ENCODE measurements around the gene TMEM86A. TPM values are rescaled to one million over a fixed set of nuclear protein-coding genes. Genes with fewer than 3 reads are reported as not detected.

Gene TMEM86A
- total and polyA plus RNA-seq, 4 donors: 1.1 to 8.4 (median 3.2) TPM

- Histone ChIP-seq H3K9me3 (ENCODE audit: control insufficient read depth, low read length) (no peaks in the 10 kb centered on the region), H3K36me3 (ENCODE audit: control insufficient read depth in 1 of 2, insufficient read depth in 2 of 2, low read length in 1 of 2) (no peaks in the 10 kb centered on the region), H3K27me3 (ENCODE audit: control insufficient read depth in 1 of 2, insufficient read depth in 2 of 2, low read length in 1 of 2) (no peaks in the 10 kb centered on the region), H3K4me1 (ENCODE audit: control insufficient read depth in 1 of 2, insufficient read depth in 2 of 2, low read length in 2 of 2) (no peaks in the 10 kb centered on the region), H3K27ac (ENCODE audit: low read depth in 1 of 2, low read length in 2 of 2) (no peak overlapping the region), H3K4me3 (ENCODE audit: low read length in 2 of 2) (no peak overlapping the region)
- intact Hi-C loops (cut with DNase I): no loop called here
- ATAC-seq (ENCODE audit: low FRiP score) (no peak), DNase-seq (no peak)
- 50 to 52% methylated on average over 10 of the region's 10 CpGs for WGBS, 2 donors
These were observed 29.1 kb downstream of the TMEM86A start for GRCh38 chr11:18727479-18728236.

GRCh38 chr11:18728658-18729057, 30.1 kb downstream of the TMEM86A start:
- H3K9me3 ChIP-seq (ENCODE audit: control insufficient read depth, low read length): no peaks in the 10 kb centered on the region
- H3K4me1 ChIP-seq (ENCODE audit: control insufficient read depth in 1 of 2, insufficient read depth in 2 of 2, low read length in 2 of 2): no peaks in the 10 kb centered on the region
- H3K36me3 ChIP-seq (ENCODE audit: control insufficient read depth in 1 of 2, insufficient read depth in 2 of 2, low read length in 1 of 2): no peaks in the 10 kb centered on the region
- no peak overlapping the region for H3K4me3 ChIP-seq (ENCODE audit: low read length in 2 of 2)
- intact Hi-C loops (cut with DNase I): no loop called here
- WGBS, 2 donors: 91 to 94% methylated on average over 13 of the region's 13 CpGs
- no peaks in the 10 kb centered on the region for H3K27me3 ChIP-seq (ENCODE audit: control insufficient read depth in 1 of 2, insufficient read depth in 2 of 2, low read length in 1 of 2)
- no peak for DNase-seq
- no peak overlapping the region for H3K27ac ChIP-seq (ENCODE audit: low read depth in 1 of 2, low read length in 2 of 2)
- ATAC-seq (ENCODE audit: low FRiP score): no peak

GRCh38 chr11:18729426-18729825, 30.8 kb downstream of the TMEM86A start:
- H3K27me3 ChIP-seq (ENCODE audit: control insufficient read depth in 1 of 2, insufficient read depth in 2 of 2, low read length in 1 of 2): no peaks in the 10 kb centered on the region
- ATAC-seq (ENCODE audit: low FRiP score): no peak
- 89 to 91% methylated on average over 16 of the region's 16 CpGs for WGBS, 2 donors
- DNase-seq: no peak
- H3K36me3 ChIP-seq (ENCODE audit: control insufficient read depth in 1 of 2, insufficient read depth in 2 of 2, low read length in 1 of 2): no peaks in the 10 kb centered on the region
- H3K4me3 ChIP-seq (ENCODE audit: low read length in 2 of 2): no peak overlapping the region
- H3K9me3 ChIP-seq (ENCODE audit: control insufficient read depth, low read length): no peaks in the 10 kb centered on the region
- intact Hi-C loops (cut with DNase I): no loop called here
- no peaks in the 10 kb centered on the region for H3K4me1 ChIP-seq (ENCODE audit: control insufficient read depth in 1 of 2, insufficient read depth in 2 of 2, low read length in 2 of 2)
- no peak overlapping the region for H3K27ac ChIP-seq (ENCODE audit: low read depth in 1 of 2, low read length in 2 of 2)

GRCh38 chr11:18730020-18730419, 31.4 kb downstream of the TMEM86A start:
- intact Hi-C loops (cut with DNase I): no loop called here
- Histone ChIP-seq H3K4me3 (ENCODE audit: low read length in 2 of 2) (no peak overlapping the region), H3K9me3 (ENCODE audit: control insufficient read depth, low read length) (no peaks in the 10 kb centered on the region), H3K27ac (ENCODE audit: low read depth in 1 of 2, low read length in 2 of 2) (no peak overlapping the region), H3K27me3 (ENCODE audit: control insufficient read depth in 1 of 2, insufficient read depth in 2 of 2, low read length in 1 of 2) (no peaks in the 10 kb centered on the region), H3K36me3 (ENCODE audit: control insufficient read depth in 1 of 2, insufficient read depth in 2 of 2, low read length in 1 of 2) (no peaks in the 10 kb centered on the region), H3K4me1 (ENCODE audit: control insufficient read depth in 1 of 2, insufficient read depth in 2 of 2, low read length in 2 of 2) (no peaks in the 10 kb centered on the region)
- WGBS, 2 donors: 87 to 90% methylated on average over 9 of the region's 9 CpGs
- ATAC-seq (ENCODE audit: low FRiP score) (no peak), DNase-seq (no peak)

GRCh38 chr11:18731441-18731840, 32.9 kb downstream of the TMEM86A start:
- Histone ChIP-seq H3K4me3 (ENCODE audit: low read length in 2 of 2) (no peak overlapping the region), H3K9me3 (ENCODE audit: control insufficient read depth, low read length) (no peaks in the 10 kb centered on the region), H3K4me1 (ENCODE audit: control insufficient read depth in 1 of 2, insufficient read depth in 2 of 2, low read length in 2 of 2) (no peaks in the 10 kb centered on the region), H3K36me3 (ENCODE audit: control insufficient read depth in 1 of 2, insufficient read depth in 2 of 2, low read length in 1 of 2) (no peaks in the 10 kb centered on the region), H3K27ac (ENCODE audit: low read depth in 1 of 2, low read length in 2 of 2) (no peak overlapping the region), H3K27me3 (ENCODE audit: control insufficient read depth in 1 of 2, insufficient read depth in 2 of 2, low read length in 1 of 2) (no peaks in the 10 kb centered on the region)
- DNase-seq: no peak
- intact Hi-C loops (cut with DNase I): no loop called here
- 89 to 91% methylated on average over 2 of the region's 2 CpGs for WGBS, 2 donors
- ATAC-seq (ENCODE audit: low FRiP score): no peak

- H3K27ac ChIP-seq (ENCODE audit: low read depth in 1 of 2, low read length in 2 of 2): no peak overlapping the region
- intact Hi-C loops (cut with DNase I): no loop called here
- 73 to 76% methylated on average over 11 of the region's 11 CpGs for WGBS, 2 donors
- peak; percentile 67 to 82 for DNase-seq
- no peaks in the 10 kb centered on the region for H3K36me3 ChIP-seq (ENCODE audit: control insufficient read depth in 1 of 2, insufficient read depth in 2 of 2, low read length in 1 of 2)
- H3K27me3 ChIP-seq (ENCODE audit: control insufficient read depth in 1 of 2, insufficient read depth in 2 of 2, low read length in 1 of 2): no peaks in the 10 kb centered on the region
- ATAC-seq (ENCODE audit: low FRiP score): peak; percentile 58
- H3K9me3 ChIP-seq (ENCODE audit: control insufficient read depth, low read length): no peaks in the 10 kb centered on the region
- no peaks in the 10 kb centered on the region for H3K4me1 ChIP-seq (ENCODE audit: control insufficient read depth in 1 of 2, insufficient read depth in 2 of 2, low read length in 2 of 2)
- no peak overlapping the region for H3K4me3 ChIP-seq (ENCODE audit: low read length in 2 of 2)
These were observed 33.6 kb downstream of the TMEM86A start for GRCh38 chr11:18731949-18732821.

GRCh38 chr11:18733202-18733601, 34.6 kb downstream of the TMEM86A start:
- no peaks in the 10 kb centered on the region for H3K27me3 ChIP-seq (ENCODE audit: control insufficient read depth in 1 of 2, insufficient read depth in 2 of 2, low read length in 1 of 2)
- H3K9me3 ChIP-seq (ENCODE audit: control insufficient read depth, low read length): no peaks in the 10 kb centered on the region
- H3K4me1 ChIP-seq (ENCODE audit: control insufficient read depth in 1 of 2, insufficient read depth in 2 of 2, low read length in 2 of 2): no peaks in the 10 kb centered on the region
- DNase-seq: no peak
- intact Hi-C loops (cut with DNase I): no loop called here
- H3K36me3 ChIP-seq (ENCODE audit: control insufficient read depth in 1 of 2, insufficient read depth in 2 of 2, low read length in 1 of 2): no peaks in the 10 kb centered on the region
- 89 to 90% methylated on average over 16 of the region's 16 CpGs for WGBS, 2 donors
- no peak for ATAC-seq (ENCODE audit: low FRiP score)
- H3K4me3 ChIP-seq (ENCODE audit: low read length in 2 of 2): no peak overlapping the region
- no peak overlapping the region for H3K27ac ChIP-seq (ENCODE audit: low read depth in 1 of 2, low read length in 2 of 2)

- DNase-seq (no peak), ATAC-seq (ENCODE audit: low FRiP score) (no peak)
- Histone ChIP-seq H3K9me3 (ENCODE audit: control insufficient read depth, low read length) (no peaks in the 10 kb centered on the region), H3K27ac (ENCODE audit: low read depth in 1 of 2, low read length in 2 of 2) (no peak overlapping the region), H3K4me3 (ENCODE audit: low read length in 2 of 2) (no peak overlapping the region), H3K27me3 (ENCODE audit: control insufficient read depth in 1 of 2, insufficient read depth in 2 of 2, low read length in 1 of 2) (no peaks in the 10 kb centered on the region), H3K36me3 (ENCODE audit: control insufficient read depth in 1 of 2, insufficient read depth in 2 of 2, low read length in 1 of 2) (no peaks in the 10 kb centered on the region), H3K4me1 (ENCODE audit: control insufficient read depth in 1 of 2, insufficient read depth in 2 of 2, low read length in 2 of 2) (no peaks in the 10 kb centered on the region)
- 51 to 55% methylated on average over 10 of the region's 10 CpGs for WGBS, 2 donors
- intact Hi-C loops (cut with DNase I): no loop called here
These were observed 38.1 kb downstream of the TMEM86A start for GRCh38 chr11:18736590-18737148.

Measured in aorta (tissue), 5 donors.